Left hindlimb (tissue), 1 donor: Measurements from ENCODE around the gene EXOC4.
"Not testable (repeated sequence)": the region's sequence is repeated elsewhere in the genome, so short reads cannot be mapped to it uniquely, and the experiment has no call there.

Experiments
- DNase-seq: peaks from one replicate; pipeline ENCODE4 v3.0.0-alpha.2; 2018

EXOC4 gene

GRCh38 chr7:133278975-133279374 is 26.1 kb downstream of the EXOC4 start:
- not testable (repeated sequence) for DNase-seq

- DNase-seq = no peak
Measured at GRCh38 chr7:133282094-133282493, 29.2 kb downstream of the EXOC4 start.

GRCh38 chr7:133284092-133284491 is 31.2 kb downstream of the EXOC4 start:
- no peak for DNase-seq

- DNase-seq = no peak
Measured at GRCh38 chr7:133288970-133289369, 36.1 kb downstream of the EXOC4 start.

- DNase-seq = no peak
Measured at GRCh38 chr7:133290041-133290440, 37.2 kb downstream of the EXOC4 start.

- no peak for DNase-seq
Measured at GRCh38 chr7:133290676-133291333, 37.9 kb downstream of the EXOC4 start.

GRCh38 chr7:133292631-133293030 is 39.8 kb downstream of the EXOC4 start:
- no peak for DNase-seq

GRCh38 chr7:133293384-133294160 is 40.7 kb downstream of the EXOC4 start:
- DNase-seq = no peak

- DNase-seq = no peak
Measured at GRCh38 chr7:133294234-133294633, 41.4 kb downstream of the EXOC4 start.

GRCh38 chr7:133295484-133295883 is 42.6 kb downstream of the EXOC4 start:
- DNase-seq = no peak

GRCh38 chr7:133297093-133297492 is 44.2 kb downstream of the EXOC4 start:
- no peak for DNase-seq

GRCh38 chr7:133298080-133298479 is 45.2 kb downstream of the EXOC4 start:
- DNase-seq = no peak

GRCh38 chr7:133299676-133300075 is 46.8 kb downstream of the EXOC4 start:
- no peak for DNase-seq

GRCh38 chr7:133300088-133300487 is 47.2 kb downstream of the EXOC4 start:
- no peak for DNase-seq

GRCh38 chr7:133300811-133301210 is 47.9 kb downstream of the EXOC4 start:
- DNase-seq = no peak

GRCh38 chr7:133301444-133301843 is 48.6 kb downstream of the EXOC4 start:
- DNase-seq = no peak

- no peak for DNase-seq
Measured at GRCh38 chr7:133303372-133303771, 50.5 kb downstream of the EXOC4 start.

- DNase-seq = no peak
Measured at GRCh38 chr7:133303931-133304330, 51.1 kb downstream of the EXOC4 start.

GRCh38 chr7:133309333-133309732 is 56.5 kb downstream of the EXOC4 start:
- DNase-seq = no peak

GRCh38 chr7:133310232-133310862 is 57.5 kb downstream of the EXOC4 start:
- DNase-seq = no peak

- DNase-seq = no peak
Measured at GRCh38 chr7:133313575-133313974, 60.7 kb downstream of the EXOC4 start.

GRCh38 chr7:133314084-133314483 is 61.2 kb downstream of the EXOC4 start:
- no peak for DNase-seq

GRCh38 chr7:133315332-133316040 is 62.6 kb downstream of the EXOC4 start:
- no peak for DNase-seq
